ENCODE results near the gene MYO1E. TPM values are rescaled to one million over a fixed set of nuclear protein-coding genes. Genes with fewer than 3 reads are reported as not detected.

MYO1E gene
- total and polyA plus RNA-seq, 2 of the 4 experiments (the other 2 are of a cell fraction), result 13.4 to 37.3 TPM

DNA sequence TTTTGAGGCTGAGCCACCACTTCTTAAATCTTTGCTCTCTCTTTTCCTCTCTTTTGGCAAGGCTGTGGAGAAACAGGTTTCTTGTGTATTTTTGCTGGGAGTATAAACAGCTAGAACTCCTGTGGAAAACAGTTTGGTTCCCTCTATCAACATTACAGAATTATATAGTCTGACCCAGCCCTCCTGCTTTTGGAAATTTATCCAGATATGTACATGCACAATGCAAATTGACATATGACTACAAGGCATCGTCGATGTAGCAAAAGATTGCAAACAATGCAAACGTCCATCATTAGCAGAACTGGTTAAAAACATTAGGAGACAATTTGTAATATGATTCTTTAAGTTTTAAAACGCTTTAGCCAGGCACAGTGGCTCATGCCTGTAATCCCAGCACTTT, 12.5 kb upstream of the MYO1E start:
- H3K4me2 ChIP-seq (ENCODE audit: low read depth, low read length), result no peak overlapping the region
- no peak overlapping the region for H2BK15ac ChIP-seq (ENCODE audit: low read depth, low read length)
- H3K9me3 ChIP-seq (ENCODE audit: control insufficient read depth, insufficient read depth, low read length), result no peaks in the 10 kb centered on the region
- no peak overlapping the region for H3K9ac ChIP-seq (ENCODE audit: low read depth, low read length)
- no peak overlapping the region for H4K91ac ChIP-seq (ENCODE audit: insufficient read depth, low read depth, low read length)
- intact Hi-C loops (cut with micrococcal nuclease) (no loop called here), in situ Hi-C loops (cut with MboI; ENCODE audit: low sequenced_read_pairs) (no loop called here), dilution Hi-C loops (cut with HindIII; ENCODE audit: low sequenced_read_pairs, unreplicated experiment) (no loop called here)
- H4K5ac ChIP-seq (ENCODE audit: low read depth, low read length), result no peak overlapping the region
- TF ChIP-seq RAD21 (IDR thresholded peaks at IDR 0.05; ENCODE audit: low read length), result no peak
- no peak for TF ChIP-seq MAFK (IDR thresholded peaks at IDR 0.05; ENCODE audit: low read depth, low read length)
- TF ChIP-seq BHLHE40 (IDR thresholded peaks at IDR 0.05; ENCODE audit: low read depth, low read length), result no peak
- TF ChIP-seq, protein P1, sequence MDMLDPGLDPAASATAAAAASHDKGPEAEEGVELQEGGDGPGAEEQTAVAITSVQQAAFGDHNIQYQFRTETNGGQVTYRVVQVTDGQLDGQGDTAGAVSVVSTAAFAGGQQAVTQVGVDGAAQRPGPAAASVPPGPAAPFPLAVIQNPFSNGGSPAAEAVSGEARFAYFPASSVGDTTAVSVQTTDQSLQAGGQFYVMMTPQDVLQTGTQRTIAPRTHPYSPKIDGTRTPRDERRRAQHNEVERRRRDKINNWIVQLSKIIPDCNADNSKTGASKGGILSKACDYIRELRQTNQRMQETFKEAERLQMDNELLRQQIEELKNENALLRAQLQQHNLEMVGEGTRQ (IDR thresholded peaks at IDR 0.05; ENCODE audit: low read depth, low read length), result no peak
- no peak for TF ChIP-seq NFE2L2 (IDR thresholded peaks at IDR 0.05; ENCODE audit: low read depth, low read length)
- no peak for TF ChIP-seq ELK1 (IDR thresholded peaks at IDR 0.05; ENCODE audit: borderline replicate concordance, low read depth, low read length)
- TF ChIP-seq RCOR1 (IDR thresholded peaks at IDR 0.05; ENCODE audit: insufficient replicate concordance, low read length), result no peak
- no peak for TF ChIP-seq CTCF (conservative IDR thresholded peaks at IDR 0.05; ENCODE audit: low read depth, low read length)
- TF ChIP-seq MXI1 (IDR thresholded peaks at IDR 0.05; ENCODE audit: borderline replicate concordance, low read depth, low read length), result no peak
- TF ChIP-seq SMC3 (IDR thresholded peaks at IDR 0.05; ENCODE audit: low read depth, low read length), result no peak
- TF ChIP-seq MAZ (IDR thresholded peaks at IDR 0.05; ENCODE audit: borderline replicate concordance, low read depth, low read length), result no peak
- no peak for TF ChIP-seq CEBPB (IDR thresholded peaks at IDR 0.05; ENCODE audit: low read depth, low read length)
- TF ChIP-seq RFX5 (IDR thresholded peaks at IDR 0.05; ENCODE audit: low read depth, low read length), result no peak
- TF ChIP-seq FOS (IDR thresholded peaks at IDR 0.05; ENCODE audit: low read depth, low read length), result no peak
- TF ChIP-seq CHD1 (IDR thresholded peaks at IDR 0.05; ENCODE audit: low read depth, low read length), result no peak
- H4K20me1 ChIP-seq (ENCODE audit: insufficient read depth, low read length), result no peaks in the 10 kb centered on the region
- ChIA-PET CTCF (no interaction called here), POLR2A (ENCODE audit: unreplicated experiment) (no interaction called here)
- H3K27ac ChIP-seq (ENCODE audit: insufficient read depth, low read length), result no peak overlapping the region
- H2AK5ac ChIP-seq (ENCODE audit: low read depth, low read length), result no peak overlapping the region
- H3K4ac ChIP-seq (ENCODE audit: low read depth, low read length), result no peak overlapping the region
- H3K56ac ChIP-seq (ENCODE audit: extremely low read depth, insufficient read depth, low read length), result no peak overlapping the region
- no peak overlapping the region for H3K23ac ChIP-seq (ENCODE audit: low read depth, low read length)
- H2BK20ac ChIP-seq (ENCODE audit: low read depth, low read length), result no peak overlapping the region
- ATAC-seq (ENCODE audit: low read depth) (no peak), DNase-seq (no peak)
- H2BK5ac ChIP-seq (ENCODE audit: low read depth, low read length, poor library complexity, severe bottlenecking), result no peak overlapping the region
- H3K9me1 ChIP-seq (ENCODE audit: insufficient read depth, low read length), result peaks cover 9% of the 10 kb centered on the region
- BruUV-seq (replicated peaks), result no TSS peak
- no peaks in the 10 kb centered on the region for H3K36me3 ChIP-seq (ENCODE audit: control insufficient read depth, insufficient read depth, low read length)
- H2AFZ ChIP-seq (replicated peaks; ENCODE audit: low read length, poor library complexity), result no peak overlapping the region
- H3K4me1 ChIP-seq (ENCODE audit: control insufficient read depth, insufficient read depth, low read length), result peaks cover 6% of the 10 kb centered on the region
- WGBS, 2 experiments (ENCODE audit: extremely low coverage in 2 of 2, insufficient read length in 1 of 2), result 33% methylated on average over 1 of the region's 4 CpGs; no CpG with 5 or more reads in 1 of the 2 experiments
- no peak overlapping the region for H3K18ac ChIP-seq (ENCODE audit: low read depth, low read length)
- no peak overlapping the region for H2AK9ac ChIP-seq (replicated peaks; ENCODE audit: low read depth, low read length, poor library complexity)
- H3K4me3 ChIP-seq (ENCODE audit: insufficient read depth, low read depth, low read length), result no peak overlapping the region
- no peaks in the 10 kb centered on the region for H3K27me3 ChIP-seq (ENCODE audit: control insufficient read depth, insufficient read depth, low read length)
- no peak overlapping the region for H2BK120ac ChIP-seq (ENCODE audit: low read depth, low read length)
- H3K14ac ChIP-seq (replicated peaks; ENCODE audit: low read depth, low read length), result no peak overlapping the region
- H4K8ac ChIP-seq (ENCODE audit: low read depth in 2 of 2, low read length in 2 of 2), result no peak overlapping the region
- H3K79me1 ChIP-seq (ENCODE audit: low read depth in 1 of 2, low read length in 2 of 2), result 0 out of 4 replicates have a peak, but pooled peaks cover 0 to 3% of the 10 kb centered on the region in 2 experiments

Measured in IMR-90 (cell line).